Measurements from ENCODE around the gene TPK1.

DNA sequence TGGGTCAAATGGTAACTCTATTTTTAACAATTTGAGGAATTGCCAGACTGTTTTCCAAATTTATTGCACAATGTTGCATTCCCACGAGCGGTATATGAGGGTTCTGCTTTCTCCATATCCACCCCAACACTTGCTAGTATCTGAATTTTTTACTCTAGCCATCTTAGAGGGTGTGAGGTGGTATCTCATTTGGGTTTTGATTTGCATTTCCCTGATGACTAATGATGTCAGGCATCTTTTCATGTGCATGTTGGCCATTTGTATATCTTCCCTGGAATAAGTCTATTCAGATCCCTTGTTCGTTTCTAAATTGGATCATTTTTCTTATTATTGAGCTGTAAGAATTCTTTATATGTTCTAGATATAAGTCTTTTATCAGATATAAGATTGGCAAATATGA lies 97.7 kb downstream of the TPK1 start:
- no peak for TF ChIP-seq GATA3 (IDR thresholded peaks at IDR 0.05; ENCODE audit: low read depth, low read length)
- no peak for TF ChIP-seq GATA2 (IDR thresholded peaks at IDR 0.05; ENCODE audit: low read depth, low read length)
